Mammary epithelial cell (primary cell): ENCODE data around the gene OR4D1.

Source experiments
- EZH2 ChIP-seq: IDR thresholded peaks from 2 replicates; pipeline ENCODE4 v1.6.1; 2012; ENCODE audit warnings: low read length, inconsistent platforms, borderline replicate concordance
- TF ChIP-seq, protein P1 (sequence below), 2 donors: IDR thresholded peaks in 1 of 2; conservative IDR thresholded peaks in 1 of 2; 2 replicates each; pipeline ENCODE4 v1.5.1; 2011 to 2012; ENCODE audit warnings: inconsistent platforms in 2 of 2, low read length in 2 of 2, mild to moderate bottlenecking in 2 of 2, control low read depth in 1 of 2, low read depth in 1 of 2; ENCODE audit not compliant: insufficient read depth in 1 of 2; ENCODE audit errors: extremely low read depth in 1 of 2

DNA sequence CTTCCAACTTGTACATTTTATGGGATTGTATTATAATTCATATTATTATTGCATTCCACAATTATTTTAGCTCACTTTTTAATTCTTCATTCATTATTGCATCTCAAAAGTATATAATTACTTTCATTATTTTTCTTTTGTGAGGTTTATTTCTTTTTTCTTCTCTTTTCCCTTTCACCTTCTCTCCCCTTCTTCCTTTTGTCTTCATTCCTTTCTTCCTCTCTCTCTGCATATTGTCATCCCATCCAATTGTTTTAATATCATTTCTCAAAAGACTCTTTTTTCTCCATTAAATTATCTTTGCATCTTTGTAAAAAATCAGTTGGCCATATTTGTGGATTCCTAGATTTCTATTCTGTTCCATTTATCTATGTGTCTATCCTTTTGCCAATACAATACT, 47.7 kb upstream of the OR4D1 start:
- TF ChIP-seq, protein P1, sequence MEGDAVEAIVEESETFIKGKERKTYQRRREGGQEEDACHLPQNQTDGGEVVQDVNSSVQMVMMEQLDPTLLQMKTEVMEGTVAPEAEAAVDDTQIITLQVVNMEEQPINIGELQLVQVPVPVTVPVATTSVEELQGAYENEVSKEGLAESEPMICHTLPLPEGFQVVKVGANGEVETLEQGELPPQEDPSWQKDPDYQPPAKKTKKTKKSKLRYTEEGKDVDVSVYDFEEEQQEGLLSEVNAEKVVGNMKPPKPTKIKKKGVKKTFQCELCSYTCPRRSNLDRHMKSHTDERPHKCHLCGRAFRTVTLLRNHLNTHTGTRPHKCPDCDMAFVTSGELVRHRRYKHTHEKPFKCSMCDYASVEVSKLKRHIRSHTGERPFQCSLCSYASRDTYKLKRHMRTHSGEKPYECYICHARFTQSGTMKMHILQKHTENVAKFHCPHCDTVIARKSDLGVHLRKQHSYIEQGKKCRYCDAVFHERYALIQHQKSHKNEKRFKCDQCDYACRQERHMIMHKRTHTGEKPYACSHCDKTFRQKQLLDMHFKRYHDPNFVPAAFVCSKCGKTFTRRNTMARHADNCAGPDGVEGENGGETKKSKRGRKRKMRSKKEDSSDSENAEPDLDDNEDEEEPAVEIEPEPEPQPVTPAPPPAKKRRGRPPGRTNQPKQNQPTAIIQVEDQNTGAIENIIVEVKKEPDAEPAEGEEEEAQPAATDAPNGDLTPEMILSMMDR (conservative IDR thresholded peaks at IDR 0.05 in 1 of 2, IDR thresholded peaks at IDR 0.05 in 1 of 2; ENCODE audit: extremely low read depth in 1 of 2, insufficient read depth in 1 of 2, low read depth in 1 of 2, low read length in 2 of 2) = no peak
- TF ChIP-seq EZH2 = no peak
